ENCODE measurements around the gene LGALS16. TPM values are rescaled to one million over a fixed set of nuclear protein-coding genes. Genes with fewer than 3 reads are reported as not detected.

LGALS16 gene
- total RNA-seq, 1 experiment from 2014 or later = not detected

DNA sequence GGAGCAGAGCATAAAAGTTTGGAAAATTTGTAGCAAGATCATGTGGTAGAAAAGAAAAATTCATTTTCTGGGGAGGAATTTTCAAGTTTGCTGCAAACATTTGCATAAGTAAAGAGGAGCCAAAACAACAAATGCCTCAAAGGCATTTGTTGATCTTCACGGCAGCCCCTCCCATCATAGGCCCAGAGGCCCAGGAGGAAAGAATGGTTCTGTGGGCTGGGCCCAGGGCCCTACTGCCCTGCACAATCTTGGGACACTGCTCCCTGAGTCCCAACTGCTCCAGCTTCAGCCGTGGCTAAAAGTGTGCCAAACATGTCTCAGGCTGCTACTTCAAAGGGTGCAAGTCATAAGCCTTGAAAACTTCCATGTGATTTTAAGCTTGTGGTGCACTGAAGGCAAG, 42.1 kb upstream of the LGALS16 start:
- intact Hi-C loops (cut with micrococcal nuclease) = loop anchor here (10.0 kb wide), 1 partner anchor 49 kb away; no protein-coding TSS in a partner anchor
- H3K4me3 ChIP-seq (replicated peaks in 1 of 2; ENCODE audit: low read depth in 1 of 2, low read length in 2 of 2) = no peak overlapping the region
- RAD21 ChIA-PET (ENCODE audit: low non-redundant PET in 1 of 2, low total read pairs in 2 of 2, uncharacterized antibody in 2 of 2, unreplicated experiment in 2 of 2) = no interaction called here
- DNase-seq (ENCODE audit: low read depth, low spot score) (no peak), ATAC-seq (no peak)
- no peaks in the 10 kb centered on the region for H3K4me1 ChIP-seq (ENCODE audit: control insufficient read depth in 1 of 2, insufficient read depth in 2 of 2, low read length in 2 of 2)
- TF ChIP-seq FOSL1 (IDR thresholded peaks at IDR 0.05; ENCODE audit: low read depth) = no peak
- TF ChIP-seq, protein P1, sequence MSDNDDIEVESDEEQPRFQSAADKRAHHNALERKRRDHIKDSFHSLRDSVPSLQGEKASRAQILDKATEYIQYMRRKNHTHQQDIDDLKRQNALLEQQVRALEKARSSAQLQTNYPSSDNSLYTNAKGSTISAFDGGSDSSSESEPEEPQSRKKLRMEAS (IDR thresholded peaks at IDR 0.05) = no peak
- no peak for TF ChIP-seq CBX3 (IDR thresholded peaks at IDR 0.05; ENCODE audit: low read depth)
- TF ChIP-seq TCF7L2 (IDR thresholded peaks at IDR 0.05; ENCODE audit: borderline replicate concordance, extremely low read depth, insufficient read depth, insufficient read length) = no peak
- TF ChIP-seq, protein P2, sequence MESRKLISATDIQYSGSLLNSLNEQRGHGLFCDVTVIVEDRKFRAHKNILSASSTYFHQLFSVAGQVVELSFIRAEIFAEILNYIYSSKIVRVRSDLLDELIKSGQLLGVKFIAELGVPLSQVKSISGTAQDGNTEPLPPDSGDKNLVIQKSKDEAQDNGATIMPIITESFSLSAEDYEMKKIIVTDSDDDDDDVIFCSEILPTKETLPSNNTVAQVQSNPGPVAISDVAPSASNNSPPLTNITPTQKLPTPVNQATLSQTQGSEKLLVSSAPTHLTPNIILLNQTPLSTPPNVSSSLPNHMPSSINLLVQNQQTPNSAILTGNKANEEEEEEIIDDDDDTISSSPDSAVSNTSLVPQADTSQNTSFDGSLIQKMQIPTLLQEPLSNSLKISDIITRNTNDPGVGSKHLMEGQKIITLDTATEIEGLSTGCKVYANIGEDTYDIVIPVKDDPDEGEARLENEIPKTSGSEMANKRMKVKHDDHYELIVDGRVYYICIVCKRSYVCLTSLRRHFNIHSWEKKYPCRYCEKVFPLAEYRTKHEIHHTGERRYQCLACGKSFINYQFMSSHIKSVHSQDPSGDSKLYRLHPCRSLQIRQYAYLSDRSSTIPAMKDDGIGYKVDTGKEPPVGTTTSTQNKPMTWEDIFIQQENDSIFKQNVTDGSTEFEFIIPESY (IDR thresholded peaks at IDR 0.05; ENCODE audit: extremely low read depth, insufficient replicate concordance, low read length) = no peak
- TF ChIP-seq EGR1 (IDR thresholded peaks at IDR 0.05; ENCODE audit: low read depth) = no peak
- no peak for TF ChIP-seq ELF1 (IDR thresholded peaks at IDR 0.05; ENCODE audit: borderline replicate concordance, low read depth)
- no peak for TF ChIP-seq SP1 (IDR thresholded peaks at IDR 0.05; ENCODE audit: low read depth)
- no peak for TF ChIP-seq ZNF274 (IDR thresholded peaks at IDR 0.05; ENCODE audit: low read depth, low read length)
- no peak for TF ChIP-seq EZH2 (IDR thresholded peaks at IDR 0.05)
- no peak for TF ChIP-seq POLR2AphosphoS5 (IDR thresholded peaks at IDR 0.05; ENCODE audit: low read depth, low read length)
- no peak for TF ChIP-seq YY1 (IDR thresholded peaks at IDR 0.05; ENCODE audit: extremely low read depth, insufficient replicate concordance, low read depth, low read length)
- TF ChIP-seq, protein P3, sequence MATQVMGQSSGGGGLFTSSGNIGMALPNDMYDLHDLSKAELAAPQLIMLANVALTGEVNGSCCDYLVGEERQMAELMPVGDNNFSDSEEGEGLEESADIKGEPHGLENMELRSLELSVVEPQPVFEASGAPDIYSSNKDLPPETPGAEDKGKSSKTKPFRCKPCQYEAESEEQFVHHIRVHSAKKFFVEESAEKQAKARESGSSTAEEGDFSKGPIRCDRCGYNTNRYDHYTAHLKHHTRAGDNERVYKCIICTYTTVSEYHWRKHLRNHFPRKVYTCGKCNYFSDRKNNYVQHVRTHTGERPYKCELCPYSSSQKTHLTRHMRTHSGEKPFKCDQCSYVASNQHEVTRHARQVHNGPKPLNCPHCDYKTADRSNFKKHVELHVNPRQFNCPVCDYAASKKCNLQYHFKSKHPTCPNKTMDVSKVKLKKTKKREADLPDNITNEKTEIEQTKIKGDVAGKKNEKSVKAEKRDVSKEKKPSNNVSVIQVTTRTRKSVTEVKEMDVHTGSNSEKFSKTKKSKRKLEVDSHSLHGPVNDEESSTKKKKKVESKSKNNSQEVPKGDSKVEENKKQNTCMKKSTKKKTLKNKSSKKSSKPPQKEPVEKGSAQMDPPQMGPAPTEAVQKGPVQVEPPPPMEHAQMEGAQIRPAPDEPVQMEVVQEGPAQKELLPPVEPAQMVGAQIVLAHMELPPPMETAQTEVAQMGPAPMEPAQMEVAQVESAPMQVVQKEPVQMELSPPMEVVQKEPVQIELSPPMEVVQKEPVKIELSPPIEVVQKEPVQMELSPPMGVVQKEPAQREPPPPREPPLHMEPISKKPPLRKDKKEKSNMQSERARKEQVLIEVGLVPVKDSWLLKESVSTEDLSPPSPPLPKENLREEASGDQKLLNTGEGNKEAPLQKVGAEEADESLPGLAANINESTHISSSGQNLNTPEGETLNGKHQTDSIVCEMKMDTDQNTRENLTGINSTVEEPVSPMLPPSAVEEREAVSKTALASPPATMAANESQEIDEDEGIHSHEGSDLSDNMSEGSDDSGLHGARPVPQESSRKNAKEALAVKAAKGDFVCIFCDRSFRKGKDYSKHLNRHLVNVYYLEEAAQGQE (IDR thresholded peaks at IDR 0.05; ENCODE audit: low read depth) = no peak
- TF ChIP-seq RAD21 (IDR thresholded peaks at IDR 0.05; ENCODE audit: low read depth) = no peak
- TF ChIP-seq, protein P4, sequence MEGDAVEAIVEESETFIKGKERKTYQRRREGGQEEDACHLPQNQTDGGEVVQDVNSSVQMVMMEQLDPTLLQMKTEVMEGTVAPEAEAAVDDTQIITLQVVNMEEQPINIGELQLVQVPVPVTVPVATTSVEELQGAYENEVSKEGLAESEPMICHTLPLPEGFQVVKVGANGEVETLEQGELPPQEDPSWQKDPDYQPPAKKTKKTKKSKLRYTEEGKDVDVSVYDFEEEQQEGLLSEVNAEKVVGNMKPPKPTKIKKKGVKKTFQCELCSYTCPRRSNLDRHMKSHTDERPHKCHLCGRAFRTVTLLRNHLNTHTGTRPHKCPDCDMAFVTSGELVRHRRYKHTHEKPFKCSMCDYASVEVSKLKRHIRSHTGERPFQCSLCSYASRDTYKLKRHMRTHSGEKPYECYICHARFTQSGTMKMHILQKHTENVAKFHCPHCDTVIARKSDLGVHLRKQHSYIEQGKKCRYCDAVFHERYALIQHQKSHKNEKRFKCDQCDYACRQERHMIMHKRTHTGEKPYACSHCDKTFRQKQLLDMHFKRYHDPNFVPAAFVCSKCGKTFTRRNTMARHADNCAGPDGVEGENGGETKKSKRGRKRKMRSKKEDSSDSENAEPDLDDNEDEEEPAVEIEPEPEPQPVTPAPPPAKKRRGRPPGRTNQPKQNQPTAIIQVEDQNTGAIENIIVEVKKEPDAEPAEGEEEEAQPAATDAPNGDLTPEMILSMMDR (IDR thresholded peaks at IDR 0.05 in 2 of 3, conservative IDR thresholded peaks at IDR 0.05 in 1 of 3; ENCODE audit: borderline replicate concordance in 1 of 3, insufficient read depth in 1 of 3, low read depth in 2 of 3, low read length in 2 of 3) = no peak
- H4K20me1 ChIP-seq (ENCODE audit: insufficient read depth) = no peaks in the 10 kb centered on the region; the same call in 1 of the 2 replicates
- no peaks in the 10 kb centered on the region for H3K36me3 ChIP-seq (ENCODE audit: control insufficient read depth in 1 of 2, insufficient read depth in 2 of 2, low read length in 2 of 2)
- CTCF ChIA-PET = no interaction called here
- POLR2A ChIA-PET = no interaction called here
- peaks cover 33% of the 10 kb centered on the region for H3K27me3 ChIP-seq (ENCODE audit: insufficient read depth, low read length)
- no peaks in the 10 kb centered on the region for H3K79me2 ChIP-seq (ENCODE audit: insufficient read depth, low read length)
- H3K9ac ChIP-seq (ENCODE audit: low read length) = no peak overlapping the region
- no TSS peak for BruUV-seq (replicated peaks)
- peaks cover 0 to 6% of the 10 kb centered on the region in 2 experiments; a peak in 1 of 4 replicates for H3K9me3 ChIP-seq (ENCODE audit: control insufficient read depth in 1 of 2, insufficient read depth in 1 of 2, low read depth in 1 of 2, low read length in 2 of 2)
- no peak overlapping the region for H2AFZ ChIP-seq (ENCODE audit: low read depth, low read length, poor library complexity, severe bottlenecking)
- no peak overlapping the region for H3K4me2 ChIP-seq (ENCODE audit: low read length)
- H3K9me2 ChIP-seq (ENCODE audit: insufficient read depth) = no peaks in the 10 kb centered on the region
- no peak overlapping the region for H3K27ac ChIP-seq (ENCODE audit: low read depth, low read length)

Measured in HCT116 (cell line).